Measurements from ENCODE around the gene ITGAV.
A peak's percentile ranks its signal among the peaks of the same experiment; 100 is the strongest.

Gene ITGAV

DNA sequence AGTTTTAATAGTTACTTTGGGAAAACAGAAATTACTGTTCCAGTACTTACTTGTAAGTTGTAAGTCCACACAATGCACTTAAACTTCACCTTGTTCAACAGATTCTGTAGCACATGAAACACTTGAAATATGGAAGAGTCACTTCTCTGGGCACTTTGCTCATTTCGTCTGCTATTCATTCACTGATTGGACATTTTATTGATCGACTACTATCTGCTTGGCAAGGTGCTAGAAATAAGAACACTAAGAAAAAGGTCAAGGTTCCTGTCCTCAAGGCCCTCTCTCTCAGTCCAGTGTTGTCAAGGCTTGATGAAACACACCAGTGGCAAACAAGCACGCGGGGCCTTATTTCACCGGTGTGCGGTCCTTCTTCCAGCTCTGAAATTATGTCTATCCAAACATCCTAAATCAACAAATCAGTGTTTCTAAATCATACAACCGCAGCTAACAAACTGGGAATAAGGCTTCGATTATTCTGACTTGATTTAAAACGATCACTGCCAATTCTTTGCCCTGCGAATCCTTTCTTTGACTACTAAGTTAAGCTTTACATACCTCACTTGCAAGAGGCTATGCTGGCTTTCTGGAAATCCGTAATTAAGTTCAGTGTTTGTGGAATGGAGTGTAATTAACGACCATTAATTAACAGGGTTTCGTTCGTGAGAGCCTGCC lies 780 bp upstream of the ITGAV start:
- Histone ChIP-seq H3K4me3 (peak overlapping the region; percentile 59), H3K27me3 (ENCODE audit: low read depth) (no peaks in the 10 kb centered on the region), H3K36me3 (replicated peaks) (no peaks in the 10 kb centered on the region), H3K9me3 (no peaks in the 10 kb centered on the region), H3K4me1 (peaks cover 15% of the 10 kb centered on the region)
- in situ Hi-C loops (cut with MboI; ENCODE audit: low sequenced_read_pairs), result no loop called here
- DNase-seq (ENCODE audit: low spot score in 2 of 2), result no peak

- DNase-seq (ENCODE audit: low spot score in 2 of 2), result peak in 1 of 2 experiments; percentile 71
- no peaks in the 10 kb centered on the region for H3K36me3 ChIP-seq (replicated peaks)
- H3K27me3 ChIP-seq (ENCODE audit: low read depth), result no peaks in the 10 kb centered on the region
- H3K4me1 ChIP-seq, result peaks cover 27% of the 10 kb centered on the region
- H3K4me3 ChIP-seq, result peak overlapping the region; percentile 59
- H3K9me3 ChIP-seq, result no peaks in the 10 kb centered on the region
- in situ Hi-C loops (cut with MboI; ENCODE audit: low sequenced_read_pairs), result no loop called here
Observed at GRCh38 chr2:186590350-186590758, 498 bp downstream of the ITGAV start.

DNA sequence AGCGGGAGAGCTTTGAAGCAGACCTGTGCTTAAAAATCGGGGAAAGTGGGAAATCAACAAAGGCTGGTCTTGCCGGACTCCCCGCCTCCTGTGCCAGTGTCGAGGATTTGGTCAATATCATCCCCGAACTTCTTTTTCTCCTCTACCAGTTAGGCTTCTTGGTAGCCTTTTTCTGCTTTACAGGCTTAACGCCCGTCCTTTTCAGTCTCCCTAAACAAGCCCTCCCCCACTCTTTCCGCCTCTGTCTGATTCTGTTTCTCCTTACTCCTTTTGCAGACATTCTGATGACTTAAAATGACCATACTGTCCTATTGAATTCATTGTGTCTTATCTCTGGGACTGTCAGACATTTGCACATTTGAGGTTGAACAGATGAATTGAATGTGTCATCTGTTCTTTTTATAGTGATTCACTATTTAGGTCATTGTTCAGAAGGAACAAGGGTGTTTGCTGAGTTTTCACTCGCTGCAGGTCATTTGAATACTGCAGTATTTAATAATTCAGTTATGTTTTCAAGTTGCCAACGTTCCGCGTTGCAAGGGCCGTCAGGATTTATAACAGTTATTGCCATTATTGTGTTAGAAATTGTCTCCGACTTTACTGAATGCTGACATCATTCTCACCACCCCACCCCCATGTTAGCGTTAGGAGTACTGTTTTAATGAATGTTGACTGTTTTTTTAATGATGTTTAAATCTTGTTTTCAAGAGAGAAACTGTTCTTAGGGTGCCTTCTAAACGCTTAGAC lies 1.1 kb downstream of the ITGAV start:
- Histone ChIP-seq H3K36me3 (replicated peaks) (no peaks in the 10 kb centered on the region), H3K4me3 (peak overlapping the region; percentile 59), H3K27me3 (ENCODE audit: low read depth) (no peaks in the 10 kb centered on the region), H3K4me1 (peaks cover 27% of the 10 kb centered on the region), H3K9me3 (no peaks in the 10 kb centered on the region)
- DNase-seq (ENCODE audit: low spot score in 2 of 2), result peak; percentile 66 to 71
- in situ Hi-C loops (cut with MboI; ENCODE audit: low sequenced_read_pairs), result no loop called here

DNA sequence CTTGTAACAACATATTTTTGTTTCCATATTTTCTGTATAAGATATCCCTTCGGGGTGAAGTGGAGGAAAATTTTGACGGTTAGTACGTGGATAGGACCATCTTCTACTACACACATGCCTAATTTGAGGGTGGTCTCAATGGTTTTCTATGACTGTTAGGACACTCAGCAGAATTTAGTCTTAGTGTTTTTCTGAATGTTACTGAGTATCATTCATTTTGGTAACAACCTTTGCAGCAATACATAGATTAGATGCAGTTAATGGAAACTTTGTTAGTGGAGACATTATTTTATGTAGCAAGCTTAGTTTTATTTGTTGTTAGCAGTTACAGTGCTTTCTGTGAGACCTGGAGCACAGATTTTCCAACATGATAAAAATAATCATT lies 1.6 kb downstream of the ITGAV start:
- DNase-seq (ENCODE audit: low spot score in 2 of 2), result no peak
- Histone ChIP-seq H3K4me1 (peaks cover 27% of the 10 kb centered on the region), H3K9me3 (no peaks in the 10 kb centered on the region), H3K36me3 (replicated peaks) (no peaks in the 10 kb centered on the region), H3K27me3 (ENCODE audit: low read depth) (no peaks in the 10 kb centered on the region), H3K4me3 (peak overlapping the region; percentile 59)
- in situ Hi-C loops (cut with MboI; ENCODE audit: low sequenced_read_pairs), result no loop called here

GRCh38 chr2:186592137-186592875 lies 2.5 kb downstream of the ITGAV start:
- no peak for DNase-seq (ENCODE audit: low spot score in 2 of 2)
- Histone ChIP-seq H3K36me3 (replicated peaks) (no peaks in the 10 kb centered on the region), H3K4me1 (peaks cover 27% of the 10 kb centered on the region), H3K4me3 (no peak overlapping the region), H3K27me3 (ENCODE audit: low read depth) (no peaks in the 10 kb centered on the region), H3K9me3 (no peaks in the 10 kb centered on the region)
- in situ Hi-C loops (cut with MboI; ENCODE audit: low sequenced_read_pairs), result no loop called here

DNA sequence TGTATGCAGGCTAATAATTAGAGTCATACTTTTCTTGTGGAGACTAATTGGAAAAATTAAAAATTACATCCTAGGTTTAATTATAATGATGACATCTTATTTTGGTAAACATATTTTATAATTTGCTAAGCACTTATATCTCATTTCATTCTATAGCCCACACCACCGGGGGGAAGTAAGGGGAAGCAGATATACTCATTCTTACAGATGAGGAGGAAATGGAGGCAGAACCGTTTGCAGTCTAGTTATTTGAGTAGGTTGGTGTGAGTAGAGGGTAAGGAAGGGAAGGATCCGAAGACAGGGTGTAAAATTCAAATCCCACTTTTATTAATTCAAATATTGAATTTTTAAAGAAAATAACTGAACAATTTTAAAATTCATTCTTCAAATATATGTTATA lies 3.7 kb downstream of the ITGAV start:
- in situ Hi-C loops (cut with MboI; ENCODE audit: low sequenced_read_pairs), result no loop called here
- Histone ChIP-seq H3K4me1 (peaks cover 27% of the 10 kb centered on the region), H3K27me3 (ENCODE audit: low read depth) (no peaks in the 10 kb centered on the region), H3K4me3 (no peak overlapping the region), H3K36me3 (replicated peaks) (no peaks in the 10 kb centered on the region), H3K9me3 (no peaks in the 10 kb centered on the region)
- DNase-seq (ENCODE audit: low spot score in 2 of 2), result no peak

DNA sequence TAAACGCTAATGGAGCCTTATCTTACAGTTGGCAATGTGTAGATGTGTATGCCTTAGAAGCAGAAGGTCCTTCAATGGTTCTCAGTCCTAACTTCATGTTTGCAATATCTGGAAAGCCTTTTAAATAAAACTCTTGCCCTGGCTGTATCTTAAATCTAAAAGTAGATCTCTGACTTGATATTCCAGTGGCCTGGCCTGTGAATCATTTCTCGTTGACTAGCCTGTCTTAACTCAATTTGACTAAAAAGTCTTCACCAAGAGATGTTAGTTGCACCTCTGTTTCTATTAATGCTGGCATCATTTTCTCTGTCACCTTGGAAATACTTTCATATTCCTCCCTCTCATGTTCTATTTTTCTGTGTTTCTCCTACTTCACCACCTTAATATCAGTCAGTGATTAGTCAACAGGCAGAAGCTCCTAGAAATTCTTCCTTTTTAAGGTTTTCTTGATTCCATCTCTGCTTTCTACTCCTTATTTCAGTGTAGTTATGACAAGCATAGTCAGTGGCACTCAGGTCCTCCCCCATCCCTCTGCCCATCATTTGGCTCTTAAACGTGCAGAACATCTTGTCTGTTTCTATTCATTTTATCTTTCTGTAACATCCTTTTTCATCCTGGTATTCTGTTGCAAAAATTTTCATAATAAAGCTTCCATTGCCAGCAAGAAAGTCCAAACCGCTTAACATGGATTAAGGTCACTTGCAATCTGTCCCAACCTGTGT lies 4.3 kb downstream of the ITGAV start:
- Histone ChIP-seq H3K27me3 (ENCODE audit: low read depth) (no peaks in the 10 kb centered on the region), H3K36me3 (replicated peaks) (no peaks in the 10 kb centered on the region), H3K4me1 (peaks cover 26% of the 10 kb centered on the region), H3K9me3 (no peaks in the 10 kb centered on the region), H3K4me3 (no peak overlapping the region)
- no peak for DNase-seq (ENCODE audit: low spot score in 2 of 2)
- in situ Hi-C loops (cut with MboI; ENCODE audit: low sequenced_read_pairs), result no loop called here

GRCh38 chr2:186595219-186595618 lies 5.4 kb downstream of the ITGAV start:
- peaks cover 25% of the 10 kb centered on the region for H3K4me1 ChIP-seq
- no peak overlapping the region for H3K4me3 ChIP-seq
- H3K9me3 ChIP-seq, result no peaks in the 10 kb centered on the region
- no peak for DNase-seq (ENCODE audit: low spot score in 2 of 2)
- no peaks in the 10 kb centered on the region for H3K27me3 ChIP-seq (ENCODE audit: low read depth)
- no peaks in the 10 kb centered on the region for H3K36me3 ChIP-seq (replicated peaks)
- in situ Hi-C loops (cut with MboI; ENCODE audit: low sequenced_read_pairs), result no loop called here

GRCh38 chr2:186599186-186599778 lies 9.4 kb downstream of the ITGAV start:
- H3K4me3 ChIP-seq, result no peak overlapping the region
- peaks cover 21% of the 10 kb centered on the region for H3K4me1 ChIP-seq
- DNase-seq (ENCODE audit: low spot score in 2 of 2), result no peak
- no peaks in the 10 kb centered on the region for H3K9me3 ChIP-seq
- in situ Hi-C loops (cut with MboI; ENCODE audit: low sequenced_read_pairs), result no loop called here
- no peaks in the 10 kb centered on the region for H3K27me3 ChIP-seq (ENCODE audit: low read depth)
- no peaks in the 10 kb centered on the region; the same call in 1 of the 2 replicates for H3K36me3 ChIP-seq (replicated peaks)

DNA sequence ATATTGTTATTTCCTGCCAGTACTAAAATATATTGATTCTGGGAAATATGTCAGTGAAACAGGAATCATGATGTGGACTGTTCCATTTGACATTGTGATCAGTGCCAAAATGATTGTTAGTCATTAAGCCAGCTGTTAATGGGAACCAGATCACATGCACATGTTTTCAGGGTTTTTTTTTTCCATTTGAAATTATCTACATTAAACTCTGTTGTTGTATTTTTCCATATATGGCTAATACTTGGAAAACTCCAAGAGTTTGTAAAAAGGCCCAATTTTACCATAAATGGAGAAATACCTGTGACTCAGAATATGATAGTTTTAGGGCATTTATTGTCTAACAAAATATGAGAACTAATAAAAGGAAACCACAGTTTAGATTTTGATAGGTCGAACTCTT lies 13.4 kb downstream of the ITGAV start:
- DNase-seq (ENCODE audit: low spot score in 2 of 2), result no peak
- peaks cover 24% of the 10 kb centered on the region for H3K4me1 ChIP-seq
- H3K27me3 ChIP-seq (ENCODE audit: low read depth), result no peaks in the 10 kb centered on the region
- H3K36me3 ChIP-seq (replicated peaks), result peaks cover 6% of the 10 kb centered on the region
- in situ Hi-C loops (cut with MboI; ENCODE audit: low sequenced_read_pairs), result no loop called here
- no peaks in the 10 kb centered on the region for H3K9me3 ChIP-seq
- no peak overlapping the region for H3K4me3 ChIP-seq

GRCh38 chr2:186605041-186605440 lies 15.2 kb downstream of the ITGAV start:
- no peak for DNase-seq (ENCODE audit: low spot score in 2 of 2)
- peaks cover 6% of the 10 kb centered on the region for H3K36me3 ChIP-seq (replicated peaks)
- H3K4me1 ChIP-seq, result peaks cover 21% of the 10 kb centered on the region
- no peaks in the 10 kb centered on the region for H3K27me3 ChIP-seq (ENCODE audit: low read depth)
- in situ Hi-C loops (cut with MboI; ENCODE audit: low sequenced_read_pairs), result no loop called here
- H3K9me3 ChIP-seq, result no peaks in the 10 kb centered on the region
- no peak overlapping the region for H3K4me3 ChIP-seq

- H3K9me3 ChIP-seq, result no peaks in the 10 kb centered on the region
- peaks cover 6% of the 10 kb centered on the region for H3K36me3 ChIP-seq (replicated peaks)
- peaks cover 25% of the 10 kb centered on the region for H3K4me1 ChIP-seq
- no peaks in the 10 kb centered on the region for H3K27me3 ChIP-seq (ENCODE audit: low read depth)
- no peak overlapping the region for H3K4me3 ChIP-seq
- no peak for DNase-seq (ENCODE audit: low spot score in 2 of 2)
- in situ Hi-C loops (cut with MboI; ENCODE audit: low sequenced_read_pairs), result no loop called here
Observed at GRCh38 chr2:186607660-186608324, 17.9 kb downstream of the ITGAV start.

GRCh38 chr2:186610785-186611184 lies 20.9 kb downstream of the ITGAV start:
- Histone ChIP-seq H3K4me3 (no peak overlapping the region), H3K9me3 (no peaks in the 10 kb centered on the region), H3K36me3 (replicated peaks) (no peaks in the 10 kb centered on the region), H3K27me3 (ENCODE audit: low read depth) (no peaks in the 10 kb centered on the region), H3K4me1 (peaks cover 17% of the 10 kb centered on the region)
- DNase-seq (ENCODE audit: low spot score in 2 of 2), result no peak
- in situ Hi-C loops (cut with MboI; ENCODE audit: low sequenced_read_pairs), result no loop called here

All from HAP-1 (cell line).